Cardiac atrium fibroblast (primary cell): ENCODE results near the gene ANO9. TPM values are rescaled to one million over a fixed set of nuclear protein-coding genes. Genes with fewer than 3 reads are reported as not detected.

ENCODE experiments used
- total RNA-seq: library from RNA; depleted of rRNA; stranded (reverse); fragments of >200 nt; gene quantifications from 2 replicates; pipeline ENCODE4 v1.2.3, GENCODE V29; 2015

Gene ANO9, protein sequence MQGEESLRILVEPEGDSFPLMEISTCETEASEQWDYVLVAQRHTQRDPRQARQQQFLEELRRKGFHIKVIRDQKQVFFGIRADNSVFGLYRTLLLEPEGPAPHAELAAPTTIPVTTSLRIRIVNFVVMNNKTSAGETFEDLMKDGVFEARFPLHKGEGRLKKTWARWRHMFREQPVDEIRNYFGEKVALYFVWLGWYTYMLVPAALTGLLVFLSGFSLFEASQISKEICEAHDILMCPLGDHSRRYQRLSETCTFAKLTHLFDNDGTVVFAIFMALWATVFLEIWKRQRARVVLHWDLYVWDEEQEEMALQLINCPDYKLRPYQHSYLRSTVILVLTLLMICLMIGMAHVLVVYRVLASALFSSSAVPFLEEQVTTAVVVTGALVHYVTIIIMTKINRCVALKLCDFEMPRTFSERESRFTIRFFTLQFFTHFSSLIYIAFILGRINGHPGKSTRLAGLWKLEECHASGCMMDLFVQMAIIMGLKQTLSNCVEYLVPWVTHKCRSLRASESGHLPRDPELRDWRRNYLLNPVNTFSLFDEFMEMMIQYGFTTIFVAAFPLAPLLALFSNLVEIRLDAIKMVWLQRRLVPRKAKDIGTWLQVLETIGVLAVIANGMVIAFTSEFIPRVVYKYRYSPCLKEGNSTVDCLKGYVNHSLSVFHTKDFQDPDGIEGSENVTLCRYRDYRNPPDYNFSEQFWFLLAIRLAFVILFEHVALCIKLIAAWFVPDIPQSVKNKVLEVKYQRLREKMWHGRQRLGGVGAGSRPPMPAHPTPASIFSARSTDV
- total RNA-seq = not detected in 2 replicates

GRCh38 chr11:441418-442274 lies at the start of gene ANO9:
ANO9 (minus strand) TSS chr11:442011; CDS start chr11:441926, 85 bp downstream.

DNA sequence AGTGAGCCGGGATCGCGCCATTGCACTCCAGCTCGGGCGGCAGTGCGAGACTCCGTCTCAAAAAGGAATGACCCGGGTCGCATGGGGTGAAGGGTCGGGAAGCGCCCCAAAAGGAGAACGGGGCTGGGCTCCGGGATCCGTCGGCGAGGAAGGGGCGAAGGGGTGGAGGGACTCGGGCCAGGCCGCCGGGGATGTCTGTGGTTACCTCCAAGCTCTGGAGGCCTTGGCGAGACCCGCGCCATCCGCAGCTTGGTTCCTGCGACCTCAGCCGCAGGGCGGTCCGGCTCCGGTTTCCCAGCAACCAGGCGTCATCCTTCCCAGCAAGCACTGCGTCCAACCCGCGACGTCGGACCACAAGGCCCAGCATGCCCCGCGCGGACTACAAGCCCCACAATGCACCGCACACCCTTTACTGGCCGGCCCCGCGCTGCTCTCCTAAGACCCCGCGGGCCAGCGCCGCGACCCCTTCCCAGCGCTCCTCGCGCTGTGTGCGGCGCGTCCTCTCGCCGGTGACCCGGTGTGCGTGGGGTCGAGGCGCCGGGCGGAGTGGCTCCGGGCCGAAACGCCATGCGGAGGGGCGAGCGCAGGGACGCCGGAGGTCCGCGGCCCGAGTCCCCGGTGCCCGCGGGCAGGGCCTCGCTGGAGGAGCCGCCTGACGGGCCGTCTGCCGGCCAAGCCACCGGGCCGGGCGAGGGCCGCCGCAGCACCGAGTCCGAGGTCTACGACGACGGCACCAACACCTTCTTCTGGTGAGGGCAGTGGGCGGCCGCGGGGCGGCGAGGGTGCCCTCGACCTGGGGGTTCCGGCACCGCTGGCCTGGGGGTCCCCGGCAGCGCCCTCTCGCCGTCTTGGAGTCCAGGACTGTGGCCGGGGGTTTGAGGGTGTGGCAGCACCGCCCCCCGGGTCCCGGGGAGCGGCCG lies 8.3 kb upstream of the ANO9 start, which contains the start of gene PTDSS2:
TSS of gene PTDSS2 (plus strand) at position 391 of the 920 bp plus-strand sequence. CDS start at position 568, 177 bp downstream.

GRCh38 chr11:394034-394857 lies 47.6 kb downstream of the ANO9 start, which contains the start of gene PKP3:
PKP3 (plus strand) TSS chr11:394209; CDS start chr11:394293, 84 bp downstream.

GRCh38 chr11:369336-370018 lies 72.3 kb downstream of the ANO9 start, which contains the start of gene B4GALNT4:
B4GALNT4 (plus strand) TSS chr11:369499; CDS start chr11:369804, 305 bp downstream.

Other genes with a start within 250 kb of the ANO9 start
- gene SCGB1C1, start 248.9 kb downstream of the ANO9 start, total RNA-seq = not detected in 2 replicates
- 50.9 and 52.7 TPM in 2 replicates for gene BET1L, start 234.6 kb downstream of the ANO9 start, total RNA-seq
- 73.5 and 136 TPM in 2 replicates for gene RIC8A, start 234.3 kb downstream of the ANO9 start, total RNA-seq
- 5.5 and 16.6 TPM in 2 replicates for gene SIRT3, start 205.7 kb downstream of the ANO9 start, total RNA-seq
- 115 and 132 TPM in 2 replicates for gene PSMD13, start 205.0 kb downstream of the ANO9 start, total RNA-seq
- not detected in 2 replicates for gene NLRP6, start 163.6 kb downstream of the ANO9 start, total RNA-seq
- 16.7 and 34.8 TPM in 2 replicates for gene PGGHG, start 152.9 kb downstream of the ANO9 start, total RNA-seq
- gene IFITM5, start 142.5 kb downstream of the ANO9 start, total RNA-seq = not detected in 2 replicates
- gene IFITM2, start 134.2 kb downstream of the ANO9 start, total RNA-seq = 478 and 666 TPM in 2 replicates
- 203 and 427 TPM in 2 replicates for gene IFITM1, start 128.0 kb downstream of the ANO9 start, total RNA-seq
- 802 and 859 TPM in 2 replicates for gene IFITM3, start 121.2 kb downstream of the ANO9 start, total RNA-seq
- 2.3 and 7.1 TPM in 2 replicates for gene B4GALNT4, start 72.5 kb downstream of the ANO9 start, total RNA-seq
- gene PKP3, start 47.8 kb downstream of the ANO9 start, total RNA-seq = 0.54 and 3.2 TPM in 2 replicates
- gene SIGIRR, start 27.0 kb downstream of the ANO9 start, total RNA-seq = 42.4 and 43.0 TPM in 2 replicates
- gene PTDSS2, start 8.3 kb upstream of the ANO9 start, total RNA-seq = 36.3 and 40.8 TPM in 2 replicates
- 451 and 498 TPM in 2 replicates for gene RNH1, start 65.2 kb upstream of the ANO9 start, total RNA-seq
- 46.4 and 67.1 TPM in 2 replicates for gene HRAS, start 93.6 kb upstream of the ANO9 start, total RNA-seq
- gene LRRC56, start 95.5 kb upstream of the ANO9 start, total RNA-seq = 0.16 and 1.3 TPM in 2 replicates
- gene LMNTD2, start 118.7 kb upstream of the ANO9 start, total RNA-seq = 0.81 and 3.1 TPM in 2 replicates
- gene RASSF7, start 119.0 kb upstream of the ANO9 start, total RNA-seq = 8.3 and 11.3 TPM in 2 replicates
- 13.0 and 17.2 TPM in 2 replicates for gene PHRF1, start 134.5 kb upstream of the ANO9 start, total RNA-seq
- gene IRF7, start 173.9 kb upstream of the ANO9 start, total RNA-seq = 20.4 and 34.1 TPM in 2 replicates
- gene CDHR5, start 182.9 kb upstream of the ANO9 start, total RNA-seq = not detected in 2 replicates
- not detected in 2 replicates for gene SCT, start 185.2 kb upstream of the ANO9 start, total RNA-seq
- gene DRD4, start 195.3 kb upstream of the ANO9 start, total RNA-seq = not detected in 2 replicates